HEK293 (cell line): Measurements from ENCODE around the gene MRPL51.

Source experiments
- CTCF ChIA-PET: fragments of 350-600 bp; formaldehyde crosslinking; extraction: SDS; loops from one replicate; lab custom pipeline; 2021; ENCODE audit warnings: antibody characterized with exemption; lab: Yijun Ruan, JAX
- POLR2A ChIA-PET: fragments of 300-600 bp; formaldehyde crosslinking; extraction: SDS; loops from one replicate; lab custom pipeline; 2020; ENCODE audit warnings: antibody characterized with exemption, inconsistent platforms; lab: Yijun Ruan, JAX
- H3K27ac ChIP-seq: fragments of 200-500 bp; sonication (Bioruptor generic); 2 replicates; pipeline ENCODE4 v1.5.1; 2014; ENCODE audit warnings: low read depth, low read length, control low read depth, inconsistent platforms; ENCODE audit errors: extremely low read depth
- H3K36me3 ChIP-seq, 2 experiments: fragments of 200-500 bp in 1 of 2; sonication (Bioruptor generic) in 1 of 2; 1 replicate in 1 of 2; 2 replicates in 1 of 2; pipeline ENCODE4 v1.5.1; 2014 to 2017; ENCODE audit warnings: inconsistent platforms in 2 of 2, low read length in 2 of 2; ENCODE audit not compliant: control insufficient read depth in 2 of 2, insufficient read depth in 1 of 2
- H3K4me1 ChIP-seq: fragments of 200-500 bp; sonication (Bioruptor generic); 2 replicates; pipeline ENCODE4 v1.5.1; 2014; ENCODE audit warnings: mild to moderate bottlenecking, low read length, inconsistent platforms; ENCODE audit not compliant: control insufficient read depth, insufficient read depth
- H3K4me3 ChIP-seq: 2 replicates; pipeline ENCODE4 v1.5.1; 2011; ENCODE audit warnings: low read depth, mild to moderate bottlenecking, control low read depth, low read length, moderate library complexity
- H3K9me3 ChIP-seq: fragments of 200-500 bp; sonication (Bioruptor generic); 2 replicates; pipeline ENCODE4 v1.5.1; 2014; ENCODE audit warnings: low read depth, low read length, inconsistent platforms; ENCODE audit not compliant: control insufficient read depth, insufficient read depth
- KLF10 ChIP-seq: fragments of 450-650 bp; IDR thresholded peaks from 2 replicates; pipeline ENCODE4 v1.5.1; 2018; ENCODE audit warnings: missing biosample characterization, mild to moderate bottlenecking, missing genetic modification characterization
- PRDM4 ChIP-seq: fragments of 450-650 bp; formaldehyde crosslinking; IDR thresholded peaks from 2 replicates; pipeline ENCODE4 v1.5.1; 2017; ENCODE audit warnings: missing biosample characterization, missing genetic modification characterization
- ZBTB20 ChIP-seq: fragments of 450-650 bp; formaldehyde crosslinking; IDR thresholded peaks from 2 replicates; pipeline ENCODE4 v1.5.1; 2016; ENCODE audit warnings: missing biosample characterization, missing genetic modification characterization
- ZBTB26 ChIP-seq: fragments of 450-650 bp; formaldehyde crosslinking; optimal IDR thresholded peaks from 2 replicates; pipeline ENCODE3; 2016; ENCODE audit warnings: missing biosample characterization, mild to moderate bottlenecking, missing genetic modification characterization
- ZBTB49 ChIP-seq: fragments of 450-650 bp; formaldehyde crosslinking; IDR thresholded peaks from 2 replicates; pipeline ENCODE4 v1.5.1; 2016; ENCODE audit warnings: missing biosample characterization, missing genetic modification characterization, low read depth
- ZNF138 ChIP-seq: fragments of 450-650 bp; formaldehyde crosslinking; IDR thresholded peaks from 2 replicates; pipeline ENCODE4 v1.5.1; 2016; ENCODE audit warnings: missing biosample characterization, missing genetic modification characterization, borderline replicate concordance
- ZNF140 ChIP-seq: fragments of 450-650 bp; formaldehyde crosslinking; IDR thresholded peaks from 2 replicates; pipeline ENCODE4 v1.5.1; 2016; ENCODE audit warnings: missing biosample characterization, missing genetic modification characterization
- ZNF354C ChIP-seq: fragments of 450-650 bp; formaldehyde crosslinking; IDR thresholded peaks from 2 replicates; pipeline ENCODE4 v1.5.1; 2016; ENCODE audit warnings: missing biosample characterization, missing genetic modification characterization, low read depth, borderline replicate concordance
- ZNF391 ChIP-seq: fragments of 450-650 bp; formaldehyde crosslinking; IDR thresholded peaks from 2 replicates; pipeline ENCODE4 v1.5.1; 2016; ENCODE audit warnings: low read depth, missing biosample characterization, missing genetic modification characterization, borderline replicate concordance
- ZNF549 ChIP-seq: fragments of 450-650 bp; IDR thresholded peaks from 2 replicates; pipeline ENCODE4 v1.5.1; 2018; ENCODE audit warnings: missing biosample characterization, missing genetic modification characterization, mild to moderate bottlenecking, inconsistent platforms, moderate library complexity
- ZNF561 ChIP-seq: fragments of 450-650 bp; IDR thresholded peaks from 2 replicates; pipeline ENCODE4 v1.5.1; 2018; ENCODE audit warnings: missing biosample characterization, missing genetic modification characterization, borderline replicate concordance
- ZNF621 ChIP-seq: fragments of 450-650 bp; formaldehyde crosslinking; IDR thresholded peaks from 2 replicates; pipeline ENCODE4 v1.5.1; 2017; ENCODE audit warnings: missing biosample characterization, missing genetic modification characterization
- ZNF639 ChIP-seq: fragments of 450-650 bp; formaldehyde crosslinking; IDR thresholded peaks from 2 replicates; pipeline ENCODE4 v1.5.1; 2016; ENCODE audit warnings: missing biosample characterization, missing genetic modification characterization
- ZNF660 ChIP-seq: fragments of 450-650 bp; IDR thresholded peaks from 2 replicates; pipeline ENCODE4 v1.5.1; 2018; ENCODE audit warnings: missing biosample characterization, mild to moderate bottlenecking, missing genetic modification characterization
- ZNF837 ChIP-seq: fragments of 450-650 bp; formaldehyde crosslinking; IDR thresholded peaks from 2 replicates; pipeline ENCODE4 v1.5.1; 2016; ENCODE audit warnings: missing biosample characterization, missing genetic modification characterization
- ZSCAN30 ChIP-seq: fragments of 450-650 bp; IDR thresholded peaks from 2 replicates; pipeline ENCODE4 v1.5.1; 2018; ENCODE audit warnings: missing biosample characterization, mild to moderate bottlenecking, missing genetic modification characterization, moderate library complexity
- ZXDB ChIP-seq: fragments of 450-650 bp; formaldehyde crosslinking; IDR thresholded peaks from 2 replicates; pipeline ENCODE4 v1.5.1; 2016; ENCODE audit warnings: missing biosample characterization, missing genetic modification characterization
- TF ChIP-seq, protein P1 (sequence below): fragments of 450-650 bp; formaldehyde crosslinking; IDR thresholded peaks from 2 replicates; pipeline ENCODE4 v1.5.1; 2016; ENCODE audit warnings: missing biosample characterization, missing genetic modification characterization
- TF ChIP-seq, protein P2 (sequence below): fragments of 450-650 bp; formaldehyde crosslinking; IDR thresholded peaks from 2 replicates; pipeline ENCODE4 v1.5.1; 2016; ENCODE audit warnings: missing biosample characterization, missing genetic modification characterization
- TF ChIP-seq, protein P3 (sequence below): fragments of 450-650 bp; formaldehyde crosslinking; IDR thresholded peaks from 2 replicates; pipeline ENCODE4 v1.5.1; 2016; ENCODE audit warnings: missing biosample characterization, missing genetic modification characterization

Gene MRPL51

GRCh38 chr12:6526766-6527525, 33.9 kb upstream of the MRPL51 start:
- H3K4me3 ChIP-seq, result no peak overlapping the region
- no peak overlapping the region for H3K27ac ChIP-seq
- TF ChIP-seq, protein P1, sequence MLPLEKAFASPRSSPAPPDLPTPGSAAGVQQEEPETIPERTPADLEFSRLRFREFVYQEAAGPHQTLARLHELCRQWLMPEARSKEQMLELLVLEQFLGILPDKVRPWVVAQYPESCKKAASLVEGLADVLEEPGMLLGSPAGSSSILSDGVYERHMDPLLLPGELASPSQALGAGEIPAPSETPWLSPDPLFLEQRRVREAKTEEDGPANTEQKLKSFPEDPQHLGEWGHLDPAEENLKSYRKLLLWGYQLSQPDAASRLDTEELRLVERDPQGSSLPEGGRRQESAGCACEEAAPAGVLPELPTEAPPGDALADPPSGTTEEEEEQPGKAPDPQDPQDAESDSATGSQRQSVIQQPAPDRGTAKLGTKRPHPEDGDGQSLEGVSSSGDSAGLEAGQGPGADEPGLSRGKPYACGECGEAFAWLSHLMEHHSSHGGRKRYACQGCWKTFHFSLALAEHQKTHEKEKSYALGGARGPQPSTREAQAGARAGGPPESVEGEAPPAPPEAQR (tag by site-specific recombination), result no peak
- TF ChIP-seq ZNF140 (tag by site-specific recombination) (no peak), ZNF561 (no peak), ZNF639 (no peak), ZSCAN30 (no peak), ZNF621 (tag by site-specific recombination) (no peak), PRDM4 (tag by site-specific recombination) (no peak), ZXDB (tag by site-specific recombination) (no peak)
- TF ChIP-seq, all 188 proteins: peak for 0
- H3K4me1 ChIP-seq, result peaks cover 2% of the 10 kb centered on the region; the same call in 1 of the 2 replicates
- POLR2A ChIA-PET, result interaction anchor here (1.0 kb wide), 1 partner anchor 11 kb away, joined by 3 read pairs; no protein-coding TSS in a partner anchor
- CTCF ChIA-PET, result interaction anchor here (0.5 to 1.4 kb wide), 2 partner anchors 11 to 95 kb away, joined by 4 to 6 read pairs; no protein-coding TSS in a partner anchor
- H3K36me3 ChIP-seq, result peaks cover 73 to 100% of the 10 kb centered on the region in 2 experiments
- no peaks in the 10 kb centered on the region for H3K9me3 ChIP-seq

GRCh38 chr12:6526201-6526600, 33.1 kb upstream of the MRPL51 start:
- ChIA-PET POLR2A (interaction anchor here (1.0 to 1.2 kb wide), 2 partner anchors 8 to 12 kb away, joined by 3 to 4 read pairs; partner anchors contain the start of gene GAPDH), CTCF (no interaction called here)
- peaks cover 74 to 100% of the 10 kb centered on the region in 2 experiments for H3K36me3 ChIP-seq
- no peaks in the 10 kb centered on the region for H3K9me3 ChIP-seq
- H3K4me1 ChIP-seq, result no peaks in the 10 kb centered on the region
- no peak overlapping the region for H3K27ac ChIP-seq
- H3K4me3 ChIP-seq, result no peak overlapping the region
- TF ChIP-seq ZNF837, result no peak
- TF ChIP-seq ZBTB20, result no peak
- no peak for TF ChIP-seq ZNF138 (tag by site-specific recombination)
- no peak for TF ChIP-seq ZBTB49 (tag by site-specific recombination)
- TF ChIP-seq ZNF549 (tag by site-specific recombination), result no peak
- TF ChIP-seq KLF10 (tag by site-specific recombination), result no peak
- TF ChIP-seq ZNF391 (tag by site-specific recombination), result no peak
- no peak for TF ChIP-seq ZBTB26 (tag by site-specific recombination)
- TF ChIP-seq ZNF660 (tag by site-specific recombination), result no peak
- no peak for TF ChIP-seq ZNF354C
- TF ChIP-seq, protein P2, sequence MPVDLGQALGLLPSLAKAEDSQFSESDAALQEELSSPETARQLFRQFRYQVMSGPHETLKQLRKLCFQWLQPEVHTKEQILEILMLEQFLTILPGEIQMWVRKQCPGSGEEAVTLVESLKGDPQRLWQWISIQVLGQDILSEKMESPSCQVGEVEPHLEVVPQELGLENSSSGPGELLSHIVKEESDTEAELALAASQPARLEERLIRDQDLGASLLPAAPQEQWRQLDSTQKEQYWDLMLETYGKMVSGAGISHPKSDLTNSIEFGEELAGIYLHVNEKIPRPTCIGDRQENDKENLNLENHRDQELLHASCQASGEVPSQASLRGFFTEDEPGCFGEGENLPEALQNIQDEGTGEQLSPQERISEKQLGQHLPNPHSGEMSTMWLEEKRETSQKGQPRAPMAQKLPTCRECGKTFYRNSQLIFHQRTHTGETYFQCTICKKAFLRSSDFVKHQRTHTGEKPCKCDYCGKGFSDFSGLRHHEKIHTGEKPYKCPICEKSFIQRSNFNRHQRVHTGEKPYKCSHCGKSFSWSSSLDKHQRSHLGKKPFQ (tag by site-specific recombination), result no peak
- TF ChIP-seq, protein P3, sequence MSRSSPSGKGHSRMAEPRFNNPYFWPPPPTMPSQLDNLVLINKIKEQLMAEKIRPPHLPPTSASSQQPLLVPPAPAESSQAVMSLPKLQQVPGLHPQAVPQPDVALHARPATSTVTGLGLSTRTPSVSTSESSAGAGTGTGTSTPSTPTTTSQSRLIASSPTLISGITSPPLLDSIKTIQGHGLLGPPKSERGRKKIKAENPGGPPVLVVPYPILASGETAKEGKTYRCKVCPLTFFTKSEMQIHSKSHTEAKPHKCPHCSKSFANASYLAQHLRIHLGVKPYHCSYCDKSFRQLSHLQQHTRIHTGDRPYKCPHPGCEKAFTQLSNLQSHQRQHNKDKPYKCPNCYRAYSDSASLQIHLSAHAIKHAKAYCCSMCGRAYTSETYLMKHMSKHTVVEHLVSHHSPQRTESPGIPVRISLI, result no peak
